Measurements from ENCODE around the gene CBLIF.
A peak's percentile ranks its signal among the peaks of the same experiment; 100 is the strongest.
"Not testable (repeated sequence)": the region's sequence is repeated elsewhere in the genome, so short reads cannot be mapped to it uniquely, and the experiment has no call there.

Gene CBLIF

DNA sequence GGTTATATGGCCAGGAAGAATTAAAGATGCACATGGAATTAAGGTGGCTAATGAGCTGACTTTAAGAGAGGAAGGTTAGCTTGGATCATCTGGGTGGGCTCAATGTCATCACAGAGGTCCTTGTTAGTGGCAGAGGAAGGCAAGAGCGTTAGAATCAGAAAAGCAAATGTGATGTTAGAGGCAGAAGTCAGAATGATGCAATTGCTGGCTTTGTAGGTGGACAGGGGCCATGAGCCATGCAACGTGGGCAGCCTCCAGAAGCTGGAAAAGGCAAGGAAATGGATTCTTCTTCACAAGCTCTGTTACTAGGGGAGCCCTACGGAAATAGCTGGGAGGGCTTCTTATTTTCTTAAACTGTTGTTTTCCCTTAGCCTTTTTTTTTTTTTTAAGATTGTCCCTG lies 2.3 kb upstream of the CBLIF start:
- DNase-seq (ENCODE audit: low spot score) = no peak

DNA sequence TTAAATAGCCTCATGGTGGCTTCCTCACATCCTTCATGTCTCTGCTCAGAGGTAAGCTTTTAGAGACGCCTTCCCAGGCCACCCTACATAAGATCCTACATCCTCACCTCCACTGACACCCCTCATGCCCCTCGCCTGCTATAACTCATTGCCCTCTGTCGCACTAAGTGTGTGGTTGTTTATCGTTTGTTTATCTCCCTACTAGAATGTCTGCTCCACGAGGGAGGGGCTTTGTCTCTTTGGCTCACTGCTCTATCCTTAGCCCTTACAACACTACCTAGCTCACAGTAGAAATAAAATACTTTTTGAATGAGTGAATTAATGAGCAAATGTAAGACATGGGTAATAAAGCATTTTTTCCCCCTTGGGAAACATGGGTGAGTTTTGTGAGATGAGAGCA lies 1.3 kb upstream of the CBLIF start:
- no peak for DNase-seq (ENCODE audit: low spot score)

DNA sequence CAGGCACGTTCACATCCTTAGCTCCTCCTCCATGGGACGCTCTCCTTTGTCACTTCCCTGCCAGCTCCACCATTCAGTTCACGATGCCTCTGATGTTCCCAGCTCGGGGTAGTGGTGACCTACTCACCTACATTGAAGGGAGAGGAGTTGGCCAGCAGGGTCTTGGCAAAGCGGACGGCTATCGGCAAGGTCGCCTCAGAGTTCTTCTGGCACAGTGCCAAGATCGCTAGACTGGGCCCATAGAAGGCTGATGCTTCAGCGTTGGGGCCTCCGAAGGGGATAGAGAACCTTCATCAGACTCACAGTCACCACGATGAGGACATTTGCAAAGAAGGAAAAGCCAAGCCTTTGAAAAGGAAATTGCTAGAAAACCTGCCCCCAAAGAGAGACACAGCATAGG lies 3.0 kb downstream of the CBLIF start:
- DNase-seq (ENCODE audit: low spot score) = no peak

DNA sequence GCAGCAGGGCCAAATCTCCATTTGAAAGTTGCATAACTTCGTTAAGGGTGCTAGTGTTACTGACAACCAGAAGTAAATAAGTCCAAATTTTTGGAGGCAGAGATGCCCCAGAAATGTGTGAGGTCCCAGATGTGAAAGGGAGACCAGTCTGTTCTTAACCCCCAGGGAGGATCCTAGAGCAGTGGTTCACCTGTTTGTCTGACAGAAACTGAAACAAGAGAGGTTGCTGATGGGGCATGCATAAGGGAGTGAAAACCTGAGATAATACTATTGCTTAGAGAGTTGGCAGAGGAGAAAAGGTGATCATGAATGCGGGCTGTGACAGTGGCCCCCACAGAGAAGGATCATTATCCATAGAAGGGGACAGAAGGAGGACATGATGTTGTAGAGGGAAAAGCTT lies 3.8 kb downstream of the CBLIF start:
- DNase-seq (ENCODE audit: low spot score) = no peak

DNA sequence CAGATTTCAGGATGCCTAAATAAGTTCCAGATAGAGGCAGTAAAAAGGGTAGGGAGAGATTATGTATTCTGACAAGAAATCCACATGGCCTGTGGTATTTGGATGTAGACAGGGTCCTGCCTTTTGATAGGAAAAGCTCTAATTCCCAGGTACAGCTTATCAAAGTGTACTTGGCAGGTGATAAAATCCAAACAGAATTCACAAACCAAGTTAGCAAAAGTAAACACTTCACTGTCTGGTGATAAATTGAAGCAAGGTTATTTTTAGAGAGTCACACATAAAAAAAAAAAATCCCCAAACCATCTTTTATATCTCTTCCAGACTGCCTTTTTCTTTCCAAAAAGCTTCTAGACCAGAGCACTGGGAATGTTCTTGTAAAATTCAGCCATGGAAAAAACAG lies 5.7 kb downstream of the CBLIF start:
- no peak for DNase-seq (ENCODE audit: low spot score)

DNA sequence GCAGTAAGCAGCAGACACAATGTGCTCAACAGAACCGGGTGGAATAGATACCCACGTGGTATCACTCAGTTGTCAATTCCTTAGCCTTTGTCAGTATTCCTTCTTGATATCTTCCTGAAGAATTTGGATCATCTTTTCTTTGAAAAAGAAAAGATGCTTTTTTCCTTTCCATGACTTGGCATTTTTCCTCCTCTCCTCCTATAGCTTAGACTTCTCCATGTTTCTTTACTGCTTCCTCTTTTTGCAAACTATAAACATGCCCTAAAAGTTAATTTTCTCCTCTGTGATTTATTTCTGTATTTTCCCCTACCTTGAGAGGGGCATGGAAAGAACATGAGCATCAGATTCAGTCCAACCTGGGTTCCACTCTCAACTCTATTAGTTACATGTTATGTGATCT lies 11.7 kb downstream of the CBLIF start:
- DNase-seq (ENCODE audit: low spot score) = no peak

DNA sequence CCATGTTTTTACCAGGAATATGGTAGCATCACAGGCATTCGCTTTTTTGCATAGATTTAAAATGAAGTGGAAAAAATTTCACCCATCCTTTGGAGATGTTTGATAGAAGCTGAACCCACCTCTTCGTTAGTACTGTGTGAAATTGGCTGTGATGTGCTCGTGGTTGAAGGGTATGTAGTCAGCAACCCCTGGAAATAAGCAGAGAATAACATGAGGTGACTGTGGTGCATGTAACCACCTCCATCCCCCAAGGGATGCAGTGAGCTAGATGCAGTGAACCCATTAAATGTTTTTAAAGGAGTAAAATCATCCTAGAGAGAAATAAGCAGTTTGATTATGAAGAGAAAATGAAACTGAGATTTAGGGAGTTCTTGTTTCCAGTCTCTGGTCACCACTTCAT lies 15.9 kb downstream of the CBLIF start:
- no peak for DNase-seq (ENCODE audit: low spot score)

DNA sequence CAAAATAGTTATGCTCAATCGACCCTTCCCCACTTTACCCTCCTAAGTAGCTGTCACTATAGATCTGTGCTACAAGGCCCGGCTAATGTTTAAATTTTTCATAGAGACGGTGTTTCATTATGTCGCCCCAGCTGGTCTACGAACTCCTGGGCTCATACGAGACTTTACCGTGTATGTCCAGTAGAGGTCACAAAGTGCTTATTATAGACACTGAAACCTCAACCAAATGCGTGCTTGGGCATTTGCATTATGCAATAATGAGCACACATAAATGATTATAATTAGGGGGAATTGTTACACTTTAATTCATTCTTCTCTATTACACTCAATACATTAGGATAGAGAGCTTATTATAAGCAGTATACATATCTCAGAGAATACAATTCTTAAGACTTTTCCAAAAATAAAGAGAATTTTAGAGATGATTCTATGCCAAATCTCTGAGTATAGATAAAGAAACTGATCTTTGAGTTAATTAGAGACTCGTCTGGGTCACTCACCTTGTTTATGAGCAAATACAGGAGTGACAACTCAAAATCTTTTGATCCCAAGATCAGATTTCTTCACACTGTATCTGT lies 22.2 kb downstream of the CBLIF start:
- peak; percentile 75 for DNase-seq (ENCODE audit: low spot score)

DNA sequence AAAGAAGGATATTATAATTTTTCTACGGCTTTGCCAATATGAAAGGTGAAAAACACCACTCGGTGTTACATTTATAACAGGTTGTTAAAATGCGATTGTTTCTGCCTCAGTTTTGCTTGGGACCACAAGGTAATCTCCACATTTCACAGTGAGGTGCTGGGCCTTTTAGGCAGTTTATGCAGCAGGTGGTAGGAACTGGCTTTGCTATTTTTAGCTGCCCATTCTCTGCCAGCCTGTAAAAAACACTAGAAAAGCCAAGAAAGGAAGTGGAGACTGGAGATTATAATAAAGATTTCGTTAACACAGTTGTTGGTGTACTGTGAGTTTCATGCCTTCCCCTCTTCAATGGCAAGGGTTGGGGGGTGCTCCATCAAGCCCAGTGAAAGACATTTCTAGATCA lies 26.7 kb downstream of the CBLIF start:
- no peak for DNase-seq (ENCODE audit: low spot score)

DNA sequence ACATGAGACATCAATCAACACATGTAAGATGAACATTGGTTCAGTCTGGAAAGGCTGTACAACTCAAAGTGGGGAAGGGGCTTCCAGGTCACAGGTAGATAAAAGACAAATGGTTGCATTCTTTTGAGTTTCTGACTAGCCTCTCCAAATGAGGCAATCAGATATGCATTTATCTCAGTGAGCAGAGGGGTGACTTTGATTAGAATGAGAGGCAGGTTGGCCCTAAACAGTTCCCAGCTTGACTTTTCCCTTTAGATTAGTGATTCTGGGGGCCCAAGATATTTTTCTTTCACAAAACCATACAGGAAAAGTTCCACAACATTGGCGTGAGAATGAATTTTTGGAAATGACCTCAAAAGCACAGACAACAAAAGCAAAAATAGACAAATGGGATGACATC lies 28.9 kb downstream of the CBLIF start:
- DNase-seq (ENCODE audit: low spot score) = not testable (repeated sequence)

DNA sequence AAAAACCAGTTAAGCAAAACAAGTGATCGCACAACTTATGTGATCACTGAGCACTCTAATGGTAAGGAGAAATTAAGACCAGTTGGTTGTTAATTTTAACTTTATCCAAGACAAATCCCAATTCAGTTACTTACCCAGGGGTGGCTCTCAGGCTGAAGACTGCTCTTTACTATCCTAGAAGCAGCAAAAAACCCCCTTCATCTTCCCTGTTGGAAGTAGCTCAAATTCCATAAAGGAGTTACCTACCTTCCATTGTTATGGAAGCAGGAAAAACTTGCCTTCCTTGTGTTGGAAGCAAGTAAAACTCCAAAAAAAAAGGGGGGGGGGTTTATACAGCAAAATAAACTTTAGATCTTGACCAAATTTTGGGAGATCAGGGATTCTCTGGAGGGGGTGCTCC lies 29.5 kb downstream of the CBLIF start:
- DNase-seq (ENCODE audit: low spot score) = no peak

DNA sequence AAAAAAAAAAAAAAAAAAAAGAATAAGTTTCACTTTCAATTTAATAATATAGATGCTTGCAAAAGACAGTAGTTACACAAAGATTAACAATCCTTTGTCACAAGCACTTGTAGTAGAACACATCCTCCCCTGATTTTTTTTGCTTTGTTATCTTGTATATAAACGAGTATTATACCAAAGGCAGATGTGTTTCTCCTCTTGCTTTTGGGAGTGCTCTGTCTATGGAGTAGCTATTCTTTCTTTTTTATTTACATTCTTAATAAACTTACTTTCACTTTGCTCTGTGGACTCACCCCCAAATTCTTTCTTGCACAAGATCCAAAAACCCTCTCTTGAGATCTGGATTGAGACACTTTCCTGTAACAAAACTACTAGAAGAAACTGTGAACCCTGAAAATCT lies 31.3 kb downstream of the CBLIF start:
- no peak for DNase-seq (ENCODE audit: low spot score)

DNA sequence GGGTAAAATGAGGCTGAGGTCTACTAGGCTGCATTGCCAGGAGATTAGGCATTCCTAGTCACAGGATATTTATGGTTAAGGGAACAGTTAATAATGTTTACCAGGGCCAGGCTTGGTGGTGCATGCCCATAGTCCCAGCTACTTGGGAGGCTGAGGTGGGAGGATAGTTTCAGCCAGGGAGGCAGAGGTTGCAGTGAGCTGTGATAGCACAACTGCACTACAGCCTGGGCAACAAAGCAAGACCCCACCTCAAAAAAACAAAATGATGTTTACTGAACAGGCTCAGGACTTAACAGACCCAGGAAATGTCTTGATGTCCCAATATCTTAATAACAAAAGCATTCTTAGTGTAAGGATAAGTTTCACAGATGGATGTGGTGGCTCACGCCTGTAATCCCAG lies 31.9 kb downstream of the CBLIF start:
- no peak for DNase-seq (ENCODE audit: low spot score)

DNA sequence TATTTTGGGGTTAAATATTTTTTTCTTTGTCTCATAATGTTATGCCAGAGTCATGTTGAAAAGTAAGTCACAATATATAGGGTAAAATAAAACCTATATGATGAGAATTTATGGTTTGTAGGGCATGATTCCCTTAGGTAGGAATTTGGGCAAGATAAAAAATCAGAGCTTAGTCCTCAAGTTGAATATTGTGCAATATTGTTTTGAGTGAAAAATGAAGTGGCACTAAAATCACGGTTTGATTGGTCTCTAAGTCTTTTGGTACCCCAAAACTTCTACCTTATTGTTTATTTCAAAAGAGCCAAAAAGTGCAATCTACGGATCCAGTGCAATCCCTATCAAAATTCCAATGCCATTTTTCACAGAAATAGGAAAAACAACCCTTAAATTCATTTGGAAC lies 33.1 kb downstream of the CBLIF start:
- DNase-seq (ENCODE audit: low spot score) = no peak

DNA sequence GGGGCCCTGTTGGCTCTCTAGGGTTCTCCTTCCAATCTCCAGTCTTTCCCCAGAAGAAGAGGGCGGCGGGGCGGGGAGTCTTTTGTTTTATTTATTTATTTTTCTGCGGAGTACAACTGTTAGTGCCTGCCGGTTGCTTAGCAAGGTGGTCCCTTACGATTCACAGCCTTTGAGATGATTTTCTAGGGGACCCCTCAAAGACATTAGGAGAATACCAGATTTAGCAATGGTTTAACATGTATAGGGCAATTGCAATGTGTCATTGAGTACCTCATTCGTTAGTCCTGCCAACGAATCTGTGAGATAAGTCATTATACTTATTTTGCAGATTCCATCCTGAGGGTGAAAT lies 34.4 kb downstream of the CBLIF start:
- DNase-seq (ENCODE audit: low spot score) = no peak

DNA sequence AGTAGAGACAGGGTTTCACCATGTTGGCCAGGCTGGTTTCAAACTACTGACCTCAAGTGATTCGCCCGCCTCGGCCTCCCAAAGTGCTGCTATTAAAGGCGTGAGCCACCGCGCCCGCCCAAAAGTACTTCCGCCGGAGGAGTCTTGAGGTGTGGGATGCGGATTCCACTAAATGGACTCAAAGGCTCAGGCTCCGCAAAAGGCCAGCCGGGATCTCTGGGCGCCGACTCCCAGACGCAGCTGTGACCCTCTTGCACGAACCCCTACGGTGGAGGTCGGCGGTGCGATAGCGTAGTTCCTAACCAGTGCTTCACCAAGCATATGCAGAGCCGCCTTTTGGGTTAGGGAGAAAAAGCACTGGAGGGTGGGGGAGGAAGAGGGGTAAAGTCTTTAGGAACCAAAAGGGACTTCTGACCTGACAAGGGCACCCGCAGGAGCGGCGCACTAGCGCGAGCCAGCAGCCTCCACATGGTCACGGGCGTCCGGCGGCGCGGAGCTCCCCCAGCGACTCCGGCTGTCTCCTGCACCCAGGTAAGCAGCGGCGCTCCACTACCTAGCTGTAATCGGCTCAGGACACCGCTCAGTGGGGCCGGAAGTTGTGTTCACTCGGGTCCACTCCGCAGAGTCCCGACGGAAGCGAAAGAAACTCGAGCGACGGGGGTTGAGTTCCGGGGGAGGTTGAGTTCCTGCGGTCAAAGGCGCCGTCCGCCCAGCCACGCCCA lies 34.9 kb downstream of the CBLIF start, which contains the start of gene MRPL16:
Gene MRPL16, minus strand, starts transcription at position 590 of the 722 bp plus-strand sequence. Its CDS starts 120 bp downstream, at position 470.
- peak; percentile 97 for DNase-seq (ENCODE audit: low spot score)

DNA sequence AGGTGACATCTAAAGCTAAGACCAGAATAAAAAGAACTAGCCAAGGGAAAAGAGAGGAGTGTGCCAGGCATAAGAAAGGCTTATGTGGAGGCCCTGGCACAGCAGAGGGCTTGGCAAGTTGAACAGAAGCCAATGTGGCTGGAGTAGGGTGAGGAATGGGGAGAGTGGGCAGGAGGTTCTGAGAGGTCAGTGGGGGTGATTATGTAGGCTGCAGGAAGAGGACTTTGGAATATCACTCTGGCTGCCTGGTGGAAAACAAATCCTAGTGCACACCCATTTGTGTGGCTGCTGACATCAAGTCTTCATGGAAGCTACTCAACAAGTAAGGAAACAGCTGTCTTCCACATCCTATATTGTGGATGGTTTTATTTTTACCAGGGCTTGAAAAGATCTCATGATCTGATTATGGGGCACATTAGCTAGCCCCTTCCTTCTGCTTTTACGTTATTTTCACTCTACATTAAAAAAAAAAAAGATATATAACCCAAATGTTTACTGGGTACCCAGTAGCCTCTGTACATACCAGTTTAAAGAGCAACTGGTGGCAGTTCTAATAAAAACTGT lies 38.2 kb downstream of the CBLIF start:
- no peak for DNase-seq (ENCODE audit: low spot score)

DNA sequence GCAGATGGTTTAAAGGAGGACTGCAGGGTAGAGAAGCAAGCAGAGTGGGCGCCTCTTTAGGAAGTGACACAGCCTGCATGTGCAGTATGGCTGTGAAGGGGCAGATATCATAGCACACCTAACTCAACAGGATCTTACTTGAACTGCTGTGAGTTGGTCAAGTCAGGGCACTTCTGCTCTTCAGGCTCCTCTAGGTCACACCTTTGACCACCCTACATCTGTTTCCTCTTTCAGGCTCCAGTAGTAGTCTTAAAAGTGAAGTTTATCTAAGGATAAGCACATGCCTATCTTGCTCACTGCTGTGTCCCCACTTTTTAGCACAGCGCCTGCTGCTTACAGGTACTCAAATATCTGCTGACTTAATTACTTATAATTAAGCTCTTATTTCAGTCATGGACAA lies 41.2 kb downstream of the CBLIF start:
- no peak for DNase-seq (ENCODE audit: low spot score)

DNA sequence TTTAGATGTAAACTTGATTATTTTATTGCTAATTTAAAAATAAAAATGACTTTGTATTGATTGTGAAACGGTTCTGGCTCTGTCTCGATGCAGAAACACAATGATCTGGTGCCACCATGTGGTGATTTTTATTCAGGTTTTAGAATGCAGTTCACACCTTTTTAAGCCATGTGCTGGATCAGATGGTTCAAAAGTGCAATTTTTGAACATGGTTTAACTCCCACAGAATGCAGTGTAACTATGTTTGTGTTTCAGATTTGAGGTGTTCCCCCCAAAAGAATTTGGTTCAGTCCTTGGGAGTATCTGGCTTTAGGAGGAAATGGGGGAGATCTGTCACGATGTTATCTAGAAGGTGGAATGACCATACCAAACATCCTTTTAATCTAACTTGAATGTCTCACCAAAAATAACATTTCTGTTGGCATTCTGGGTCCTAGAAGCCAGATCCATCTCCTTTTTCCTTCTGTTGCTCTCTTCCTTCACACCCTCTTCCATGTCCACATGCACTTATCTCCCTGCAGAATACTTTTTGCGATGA lies 42.6 kb downstream of the CBLIF start:
- DNase-seq (ENCODE audit: low spot score) = peak; percentile 46

DNA sequence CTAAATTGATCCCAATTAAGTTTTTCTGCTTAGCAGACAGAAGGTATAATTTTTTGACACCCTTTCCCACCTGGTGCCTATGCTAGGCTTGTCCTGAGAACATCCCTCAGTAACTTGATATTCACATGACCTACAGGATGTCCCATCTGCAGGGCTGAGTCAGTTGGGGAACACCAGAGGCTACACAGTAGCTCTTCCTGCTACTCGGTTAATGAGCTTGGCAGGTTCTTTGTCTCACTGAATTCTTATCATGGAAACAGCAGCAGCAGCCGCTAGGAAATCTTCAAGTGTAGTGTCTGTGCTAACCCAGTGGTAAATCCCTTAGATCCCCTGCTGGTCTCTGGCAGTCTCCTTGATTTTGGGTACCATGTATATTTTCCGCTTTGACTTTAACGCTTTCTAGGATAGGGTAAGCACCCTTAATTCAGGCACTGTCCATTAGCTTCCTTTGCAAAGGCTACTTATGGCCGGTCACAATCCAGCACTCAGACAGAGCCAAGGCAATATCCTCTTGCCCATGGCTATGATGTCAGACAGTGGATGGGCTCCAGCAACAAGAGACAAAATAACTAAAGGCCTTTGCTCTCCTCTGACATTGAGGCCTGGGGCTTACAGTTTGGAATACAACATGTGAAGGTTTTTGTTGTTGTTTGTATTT lies 43.2 kb downstream of the CBLIF start:
- DNase-seq (ENCODE audit: low spot score) = no peak

DNA sequence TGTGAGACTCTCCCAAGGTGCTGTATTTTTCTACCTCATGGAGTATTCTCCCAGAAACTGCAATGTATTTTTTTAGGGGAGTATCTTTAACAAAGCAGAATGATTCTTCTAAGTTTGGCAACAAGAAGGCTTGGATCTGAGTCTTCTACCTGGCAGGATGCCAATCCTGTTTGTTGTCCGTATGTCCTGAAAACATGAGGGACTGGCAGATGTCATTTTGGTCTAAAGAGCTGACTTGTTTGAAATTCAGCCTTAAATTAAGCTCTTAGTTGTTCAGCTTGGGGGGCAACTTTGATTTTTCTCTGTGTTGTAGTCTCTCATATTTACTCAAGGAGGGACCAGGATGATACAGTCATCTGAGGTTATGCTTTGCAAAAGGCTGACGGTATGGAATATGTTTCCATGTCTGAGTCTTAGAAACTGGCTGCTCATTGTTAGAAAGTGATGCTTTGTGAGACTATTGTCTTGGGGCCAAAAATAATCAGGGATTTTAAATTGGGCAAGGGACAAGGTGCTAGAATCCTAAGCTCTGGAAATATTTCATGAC lies 44.1 kb downstream of the CBLIF start:
- no peak for DNase-seq (ENCODE audit: low spot score)

DNA sequence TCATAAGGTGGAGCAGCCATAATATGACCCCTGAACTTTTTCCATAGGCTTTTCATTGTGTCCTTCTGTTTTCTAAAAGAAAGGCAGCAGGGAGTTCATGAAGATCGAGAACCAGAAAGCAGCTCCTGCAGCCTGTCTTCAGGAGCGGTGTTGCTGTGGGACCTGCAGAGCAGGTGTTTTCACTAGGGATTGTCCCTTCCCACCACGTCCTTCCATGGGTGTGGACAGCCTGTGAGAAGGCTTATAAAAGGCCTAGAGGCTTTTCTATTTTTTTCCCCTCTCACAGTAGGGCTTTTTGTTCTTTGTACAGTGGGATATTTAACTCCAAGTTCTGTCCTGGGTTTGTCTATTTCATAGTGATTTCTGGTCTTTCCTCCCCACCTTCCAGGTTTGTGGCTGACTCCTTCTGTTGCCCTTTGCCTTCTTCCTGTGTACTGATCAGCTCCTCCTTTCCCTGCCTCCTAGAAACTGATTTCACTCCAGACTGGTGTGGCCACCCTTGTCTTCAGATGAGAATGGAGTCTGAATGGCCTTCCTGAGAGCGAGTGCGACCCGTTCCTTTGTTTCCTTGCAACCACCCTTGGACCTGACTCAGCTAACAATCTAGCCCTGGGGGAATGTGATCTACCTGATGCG lies 44.8 kb downstream of the CBLIF start:
- no peak for DNase-seq (ENCODE audit: low spot score)

All from SW480 (cell line).